ENCODE data around the gene CRCP.

DNA sequence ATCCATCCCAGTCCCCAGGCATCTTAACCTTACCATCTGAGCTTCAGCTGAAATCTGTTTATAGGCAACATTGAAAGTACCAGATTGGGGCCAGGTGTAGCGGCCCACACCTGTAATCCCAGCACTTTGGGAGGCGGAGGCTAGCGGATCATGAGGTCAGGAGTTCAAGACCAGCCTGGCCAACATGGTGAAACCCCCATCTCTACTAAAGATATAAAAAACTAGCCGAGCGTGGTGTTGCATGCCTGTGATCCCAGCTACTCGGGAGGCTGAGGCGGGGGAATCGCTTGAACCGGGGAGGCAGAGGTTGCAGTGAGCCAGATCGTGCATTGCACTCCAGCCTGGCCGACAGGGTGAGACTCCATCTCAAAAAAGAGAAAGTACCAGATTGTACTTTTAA, 39.0 kb downstream of the CRCP start:
- TF ChIP-seq CTCF (IDR thresholded peaks at IDR 0.05) (no peak), POLR2A (IDR thresholded peaks at IDR 0.05) (no peak)
